Vagina (tissue), 2 donors: ENCODE data around the gene ADARB2.

Source experiments
- CTCF ChIP-seq, 3 experiments: fragments of 450-650 bp in 2 of 3; fragments of 200-600 bp in 1 of 3; sonication (generic) in 1 of 3; IDR thresholded peaks; one replicate each; pipeline ENCODE4 v1.5.1; 2017 to 2019; ENCODE audit warnings: antibody characterized with exemption in 3 of 3, mild to moderate bottlenecking in 2 of 3, moderate library complexity in 2 of 3
- POLR2A ChIP-seq, 2 donors: fragments of 450-650 bp; IDR thresholded peaks; one replicate each; pipeline ENCODE4 v1.6.1; 2017; ENCODE audit warnings: antibody characterized with exemption in 2 of 2, mild to moderate bottlenecking in 2 of 2, moderate library complexity in 2 of 2

- TF ChIP-seq POLR2A (IDR thresholded peaks at IDR 0.05), result no peak
- TF ChIP-seq CTCF (IDR thresholded peaks at IDR 0.05), result no peak
These were observed 222.1 kb downstream of the ADARB2 start for GRCh38 chr10:1515121-1515779.
